ENCODE results near the gene SLC5A2. TPM values are rescaled to one million over a fixed set of nuclear protein-coding genes. Genes with fewer than 3 reads are reported as not detected.

Gene SLC5A2
- total and polyA plus RNA-seq, 2 of the 13 experiments (the other 11 are each of a cell fraction or from before 2014, with no cell fraction given) = 0.24 to 0.97 TPM

- TF ChIP-seq HIVEP1 (CRISPR knock-in tag; IDR thresholded peaks at IDR 0.05) = 0 out of 2 replicates have a peak, but pooled peaks have one; percentile 33
- peak; percentile 92 for TF ChIP-seq HNRNPL (IDR thresholded peaks at IDR 0.05; ENCODE audit: low read depth, low read length)
- peak; percentile 55; the same call in 1 of the 2 replicates for TF ChIP-seq THAP9 (CRISPR knock-in tag; IDR thresholded peaks at IDR 0.05; ENCODE audit: borderline replicate concordance)
- TF ChIP-seq, protein P1, sequence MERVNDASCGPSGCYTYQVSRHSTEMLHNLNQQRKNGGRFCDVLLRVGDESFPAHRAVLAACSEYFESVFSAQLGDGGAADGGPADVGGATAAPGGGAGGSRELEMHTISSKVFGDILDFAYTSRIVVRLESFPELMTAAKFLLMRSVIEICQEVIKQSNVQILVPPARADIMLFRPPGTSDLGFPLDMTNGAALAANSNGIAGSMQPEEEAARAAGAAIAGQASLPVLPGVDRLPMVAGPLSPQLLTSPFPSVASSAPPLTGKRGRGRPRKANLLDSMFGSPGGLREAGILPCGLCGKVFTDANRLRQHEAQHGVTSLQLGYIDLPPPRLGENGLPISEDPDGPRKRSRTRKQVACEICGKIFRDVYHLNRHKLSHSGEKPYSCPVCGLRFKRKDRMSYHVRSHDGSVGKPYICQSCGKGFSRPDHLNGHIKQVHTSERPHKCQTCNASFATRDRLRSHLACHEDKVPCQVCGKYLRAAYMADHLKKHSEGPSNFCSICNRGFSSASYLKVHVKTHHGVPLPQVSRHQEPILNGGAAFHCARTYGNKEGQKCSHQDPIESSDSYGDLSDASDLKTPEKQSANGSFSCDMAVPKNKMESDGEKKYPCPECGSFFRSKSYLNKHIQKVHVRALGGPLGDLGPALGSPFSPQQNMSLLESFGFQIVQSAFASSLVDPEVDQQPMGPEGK (CRISPR knock-in tag; IDR thresholded peaks at IDR 0.05) = peak; percentile 71; the same call in 1 of the 2 replicates
- no peak for TF ChIP-seq NFAT5 (CRISPR knock-in tag; IDR thresholded peaks at IDR 0.05)
- TF ChIP-seq NR2F2 (IDR thresholded peaks at IDR 0.05; ENCODE audit: borderline replicate concordance, low read depth) = no peak; the same call in 1 of the 2 replicates
- TF ChIP-seq WIZ (CRISPR knock-in tag; IDR thresholded peaks at IDR 0.05) = peak; percentile 95
- peak; percentile 89; the same call in 1 of the 2 replicates for TF ChIP-seq KDM2A (CRISPR knock-in tag; IDR thresholded peaks at IDR 0.05; ENCODE audit: borderline replicate concordance, low read depth)
- peak; percentile 95; the same call in 1 of the 2 replicates for TF ChIP-seq SMAD9 (CRISPR knock-in tag; IDR thresholded peaks at IDR 0.05)
- peak; percentile 89; the same call in 1 of the 2 replicates for TF ChIP-seq ARID2 (CRISPR knock-in tag; IDR thresholded peaks at IDR 0.05; ENCODE audit: borderline replicate concordance)
- TF ChIP-seq SIX4 (CRISPR knock-in tag; IDR thresholded peaks at IDR 0.05) = peak; percentile 98
- TF ChIP-seq SALL2 (CRISPR knock-in tag; IDR thresholded peaks at IDR 0.05) = no peak
- TF ChIP-seq THYN1 (CRISPR knock-in tag; IDR thresholded peaks at IDR 0.05; ENCODE audit: borderline replicate concordance, low read depth) = peak; percentile 81; the same call in 1 of the 2 replicates
- peak; percentile 82 for TF ChIP-seq ZNF710 (CRISPR knock-in tag; IDR thresholded peaks at IDR 0.05; ENCODE audit: borderline replicate concordance)
- TF ChIP-seq BHLHE40 (IDR thresholded peaks at IDR 0.05; ENCODE audit: low read length) = peak; percentile 74
- TF ChIP-seq HNRNPUL1 (IDR thresholded peaks at IDR 0.05; ENCODE audit: low read depth, low read length) = no peak
These were observed 24.7 kb upstream of the SLC5A2 start (continued) for GRCh38 chr16:31458073-31458843.
